Measurements from ENCODE around the gene CRISPLD2. TPM values are rescaled to one million over a fixed set of nuclear protein-coding genes. Genes with fewer than 3 reads are reported as not detected.

CRISPLD2 gene
- total RNA-seq, 2 experiments from 2014 or later = 0.47 to 0.99 TPM

GRCh38 chr16:84786605-84787262, 33.1 kb upstream of the CRISPLD2 start:
- Histone ChIP-seq H3K4me1 (ENCODE audit: insufficient read depth, low read length, poor library complexity, severe bottlenecking) (no peaks in the 10 kb centered on the region), H3K4me3 (ENCODE audit: low read depth, low read length, poor library complexity, severe bottlenecking) (no peak overlapping the region), H3K79me2 (ENCODE audit: insufficient read depth, low read depth, low read length) (no peaks in the 10 kb centered on the region), H2AFZ (ENCODE audit: low read length) (no peak overlapping the region), H4K20me1 (ENCODE audit: insufficient read depth, low read length) (no peaks in the 10 kb centered on the region), H3K9me3 (ENCODE audit: low read length) (no peaks in the 10 kb centered on the region), H3K27ac (ENCODE audit: low read depth, low read length, poor library complexity, severe bottlenecking) (no peak overlapping the region), H3K9me2 (ENCODE audit: insufficient read depth, low read length) (no peaks in the 10 kb centered on the region), H3K36me3 (ENCODE audit: insufficient read depth, low read length) (no peaks in the 10 kb centered on the region), H3K4me2 (ENCODE audit: low read length) (no peak overlapping the region)
- no peak for TF ChIP-seq EZH2phosphoT487 (IDR thresholded peaks at IDR 0.05; ENCODE audit: borderline replicate concordance, low read depth, low read length)
- TF ChIP-seq, protein P1, sequence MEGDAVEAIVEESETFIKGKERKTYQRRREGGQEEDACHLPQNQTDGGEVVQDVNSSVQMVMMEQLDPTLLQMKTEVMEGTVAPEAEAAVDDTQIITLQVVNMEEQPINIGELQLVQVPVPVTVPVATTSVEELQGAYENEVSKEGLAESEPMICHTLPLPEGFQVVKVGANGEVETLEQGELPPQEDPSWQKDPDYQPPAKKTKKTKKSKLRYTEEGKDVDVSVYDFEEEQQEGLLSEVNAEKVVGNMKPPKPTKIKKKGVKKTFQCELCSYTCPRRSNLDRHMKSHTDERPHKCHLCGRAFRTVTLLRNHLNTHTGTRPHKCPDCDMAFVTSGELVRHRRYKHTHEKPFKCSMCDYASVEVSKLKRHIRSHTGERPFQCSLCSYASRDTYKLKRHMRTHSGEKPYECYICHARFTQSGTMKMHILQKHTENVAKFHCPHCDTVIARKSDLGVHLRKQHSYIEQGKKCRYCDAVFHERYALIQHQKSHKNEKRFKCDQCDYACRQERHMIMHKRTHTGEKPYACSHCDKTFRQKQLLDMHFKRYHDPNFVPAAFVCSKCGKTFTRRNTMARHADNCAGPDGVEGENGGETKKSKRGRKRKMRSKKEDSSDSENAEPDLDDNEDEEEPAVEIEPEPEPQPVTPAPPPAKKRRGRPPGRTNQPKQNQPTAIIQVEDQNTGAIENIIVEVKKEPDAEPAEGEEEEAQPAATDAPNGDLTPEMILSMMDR (conservative IDR thresholded peaks at IDR 0.05; ENCODE audit: low read length) = no peak
- BruUV-seq (replicated peaks) = no TSS peak
- no peak for DNase-seq (ENCODE audit: low spot score)
- CTCF ChIA-PET (ENCODE audit: unreplicated experiment) = no interaction called here
- intact Hi-C loops (cut with micrococcal nuclease; ENCODE audit: unreplicated experiment) = loop anchor here (10.0 kb wide), 1 partner anchor 188 kb away; no protein-coding TSS in a partner anchor
- POLR2A ChIA-PET = no interaction called here

DNA sequence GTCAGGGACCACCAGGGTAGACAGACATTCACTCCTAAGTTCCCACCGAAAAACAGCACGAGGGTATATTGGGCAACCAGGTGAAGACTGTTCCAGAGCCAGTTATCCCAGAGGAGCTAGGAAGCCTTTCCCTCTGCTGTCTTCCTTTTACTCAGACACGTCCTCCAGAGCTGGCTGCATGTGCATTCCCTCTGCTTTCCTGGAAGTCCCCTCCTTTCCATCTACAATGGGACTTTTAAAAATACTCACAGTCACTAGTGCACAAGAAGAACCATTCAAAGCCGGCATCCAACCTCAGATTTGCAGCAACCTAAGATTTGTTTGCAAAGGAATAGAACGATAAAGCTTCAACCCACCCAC, 32.5 kb upstream of the CRISPLD2 start:
- Histone ChIP-seq H3K9me2 (ENCODE audit: insufficient read depth, low read length) (no peaks in the 10 kb centered on the region), H3K79me2 (ENCODE audit: insufficient read depth, low read depth, low read length) (no peaks in the 10 kb centered on the region), H3K4me1 (ENCODE audit: insufficient read depth, low read length, poor library complexity, severe bottlenecking) (no peaks in the 10 kb centered on the region), H4K20me1 (ENCODE audit: insufficient read depth, low read length) (no peaks in the 10 kb centered on the region), H3K9me3 (ENCODE audit: low read length) (no peaks in the 10 kb centered on the region), H3K36me3 (ENCODE audit: insufficient read depth, low read length) (no peaks in the 10 kb centered on the region), H3K4me2 (ENCODE audit: low read length) (no peak overlapping the region), H3K27ac (ENCODE audit: low read depth, low read length, poor library complexity, severe bottlenecking) (no peak overlapping the region), H2AFZ (ENCODE audit: low read length) (no peak overlapping the region), H3K4me3 (ENCODE audit: low read depth, low read length, poor library complexity, severe bottlenecking) (no peak overlapping the region)
- intact Hi-C loops (cut with micrococcal nuclease; ENCODE audit: unreplicated experiment) = loop anchor here (10.0 kb wide), 1 partner anchor 188 kb away; no protein-coding TSS in a partner anchor
- no peak for DNase-seq (ENCODE audit: low spot score)
- ChIA-PET CTCF (ENCODE audit: unreplicated experiment) (no interaction called here), POLR2A (interaction anchor here (0.7 to 0.9 kb wide), 2 partner anchors 12 to 185 kb away, joined by 3 to 4 read pairs; no protein-coding TSS in a partner anchor)
- BruUV-seq (replicated peaks) = no TSS peak
- TF ChIP-seq, protein P1 (conservative IDR thresholded peaks at IDR 0.05; ENCODE audit: low read length) = no peak
- TF ChIP-seq EZH2phosphoT487 (IDR thresholded peaks at IDR 0.05; ENCODE audit: borderline replicate concordance, low read depth, low read length) = no peak

DNA sequence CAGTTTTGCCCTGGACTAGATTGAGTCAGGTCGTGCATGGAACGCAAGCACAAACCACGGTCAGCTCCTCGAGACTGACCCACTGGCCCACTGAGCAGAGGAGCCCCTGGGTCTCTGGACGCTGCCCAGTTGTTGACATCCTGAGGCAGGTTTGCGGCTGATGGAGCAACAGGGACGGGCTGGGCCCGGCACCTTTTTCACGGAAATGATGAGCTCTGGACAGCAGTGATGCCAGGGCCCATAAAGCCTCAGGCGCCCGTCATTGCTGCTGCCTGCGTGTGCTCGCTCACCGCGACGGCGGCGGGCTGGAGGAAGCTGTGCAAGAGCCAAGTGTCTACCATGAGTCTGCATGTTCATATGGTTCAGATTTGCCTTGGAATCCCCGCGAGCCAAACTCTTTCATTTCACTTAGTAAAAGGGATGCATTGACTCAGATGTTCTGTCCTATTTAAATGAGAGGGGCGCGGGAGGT, 30.8 kb upstream of the CRISPLD2 start:
- POLR2A ChIA-PET = no interaction called here
- no peak for DNase-seq (ENCODE audit: low spot score)
- BruUV-seq (replicated peaks) = no TSS peak

More for the DNA sequence above, 30.8 kb upstream of the CRISPLD2 start:
- Histone ChIP-seq H3K4me3 (ENCODE audit: low read depth, low read length, poor library complexity, severe bottlenecking) (no peak overlapping the region), H2AFZ (ENCODE audit: low read length) (no peak overlapping the region), H3K9me3 (ENCODE audit: low read length) (no peaks in the 10 kb centered on the region), H3K4me1 (ENCODE audit: insufficient read depth, low read length, poor library complexity, severe bottlenecking) (no peaks in the 10 kb centered on the region), H3K4me2 (ENCODE audit: low read length) (no peak overlapping the region), H3K36me3 (ENCODE audit: insufficient read depth, low read length) (no peaks in the 10 kb centered on the region), H3K9me2 (ENCODE audit: insufficient read depth, low read length) (no peaks in the 10 kb centered on the region), H3K27ac (ENCODE audit: low read depth, low read length, poor library complexity, severe bottlenecking) (no peak overlapping the region), H3K79me2 (ENCODE audit: insufficient read depth, low read depth, low read length) (no peaks in the 10 kb centered on the region), H4K20me1 (ENCODE audit: insufficient read depth, low read length) (no peaks in the 10 kb centered on the region)
- CTCF ChIA-PET (ENCODE audit: unreplicated experiment) = no interaction called here
- intact Hi-C loops (cut with micrococcal nuclease; ENCODE audit: unreplicated experiment) = loop anchor here (10.0 kb wide), 1 partner anchor 186 kb away; no protein-coding TSS in a partner anchor
- TF ChIP-seq, protein P1 (conservative IDR thresholded peaks at IDR 0.05; ENCODE audit: low read length) = no peak
- no peak for TF ChIP-seq EZH2phosphoT487 (IDR thresholded peaks at IDR 0.05; ENCODE audit: borderline replicate concordance, low read depth, low read length)

All from OCI-LY7 (cell line).